ENCODE data around the gene MEGF11.

The MEGF11 gene

DNA sequence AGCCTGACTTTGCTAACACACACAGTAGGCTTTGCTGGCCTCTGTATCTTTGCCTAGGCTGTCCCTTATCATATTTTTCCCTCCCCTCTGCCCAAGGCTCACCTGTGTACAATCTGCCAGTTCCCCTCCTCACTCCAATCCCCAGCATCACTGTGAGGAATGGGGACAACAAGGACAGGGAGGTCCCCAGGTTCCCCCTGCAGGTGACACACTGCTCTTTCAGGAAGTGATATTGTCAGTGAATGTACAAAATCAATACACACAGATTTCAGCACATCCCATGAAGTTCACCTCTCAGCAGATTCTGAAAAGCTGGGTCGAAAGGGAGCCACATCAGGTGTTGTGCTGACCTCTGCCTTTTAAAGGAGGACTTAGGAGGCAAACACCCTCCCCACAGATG is 206.8 kb downstream of the MEGF11 start:
- no peak for DNase-seq

DNA sequence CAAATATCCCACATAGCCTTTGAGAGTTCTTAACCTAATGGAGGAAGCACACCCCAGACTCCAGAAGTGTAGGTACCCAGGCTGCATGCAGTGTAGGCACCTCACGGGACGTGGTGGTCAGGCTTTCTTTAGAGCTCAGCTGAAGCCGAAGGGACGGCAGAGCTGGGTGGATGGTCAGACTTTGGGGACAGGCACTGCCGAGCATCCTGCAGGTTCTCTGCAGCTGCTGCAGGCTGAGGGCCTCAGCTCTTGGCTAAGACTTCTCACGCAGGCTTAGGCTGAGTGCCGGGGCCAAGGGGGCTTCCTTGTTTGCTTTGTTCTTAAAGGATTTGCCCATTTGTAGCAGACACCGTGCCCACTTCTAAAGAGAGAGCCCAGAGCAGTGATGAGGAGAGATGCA is 207.2 kb downstream of the MEGF11 start:
- DNase-seq = no peak

DNA sequence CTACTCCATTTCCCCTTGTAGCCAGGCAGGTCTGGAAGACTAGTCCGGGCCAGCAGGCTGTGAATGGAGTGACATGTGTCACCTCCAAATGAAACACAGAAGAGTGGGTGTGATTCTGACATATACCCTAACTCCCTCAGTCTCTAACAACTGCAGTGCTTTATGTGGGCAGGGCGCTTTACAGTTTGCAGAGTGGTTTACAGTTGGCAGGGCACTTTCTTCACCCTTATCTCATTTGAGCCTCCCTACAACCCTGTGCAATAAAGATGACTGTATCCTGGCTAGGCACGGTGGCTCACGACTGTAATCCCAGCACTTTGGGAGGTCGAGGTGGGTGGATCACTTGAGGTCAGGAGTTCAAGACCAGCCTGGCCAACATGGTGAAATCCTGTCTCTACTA is 208.0 kb downstream of the MEGF11 start:
- DNase-seq = no peak

DNA sequence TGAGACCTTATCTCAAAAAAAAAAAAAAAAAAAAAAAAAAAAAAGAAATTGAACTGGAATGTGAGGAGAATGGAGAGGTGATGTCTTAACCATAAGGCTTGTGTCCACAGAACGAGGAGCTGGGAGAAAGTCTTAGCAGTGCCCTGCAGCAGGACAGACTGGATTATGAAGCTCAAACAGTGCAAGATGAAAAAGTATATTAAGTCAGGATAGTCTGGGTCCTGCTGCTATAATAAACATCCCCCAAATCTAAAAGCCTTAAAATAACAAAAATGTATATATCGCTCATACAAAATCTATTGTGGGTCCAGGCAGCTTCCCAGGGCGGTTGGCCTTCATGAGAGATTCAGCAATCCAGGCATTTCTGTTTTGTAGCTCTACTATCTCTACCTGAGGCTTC is 208.7 kb downstream of the MEGF11 start:
- no peak for DNase-seq

DNA sequence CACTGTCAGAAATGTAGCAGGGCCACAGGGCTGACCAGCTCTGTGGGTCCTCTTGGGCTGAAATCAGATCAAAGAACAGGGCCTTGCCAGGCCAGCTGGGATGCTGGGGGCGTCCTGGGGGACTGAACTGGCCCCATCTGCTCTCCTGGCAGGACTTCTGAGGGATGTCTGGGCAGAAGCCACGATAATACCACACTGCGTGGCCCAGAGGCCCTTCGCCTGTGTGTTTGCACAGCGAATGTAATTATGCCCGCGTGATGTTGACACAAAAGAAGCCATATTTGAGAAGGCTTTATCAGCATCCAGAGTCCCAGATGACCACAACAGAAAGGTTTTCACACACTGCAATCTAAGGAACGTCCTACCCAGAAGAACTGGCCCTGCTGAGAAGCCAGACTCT is 210.3 kb downstream of the MEGF11 start:
- DNase-seq = no peak

DNA sequence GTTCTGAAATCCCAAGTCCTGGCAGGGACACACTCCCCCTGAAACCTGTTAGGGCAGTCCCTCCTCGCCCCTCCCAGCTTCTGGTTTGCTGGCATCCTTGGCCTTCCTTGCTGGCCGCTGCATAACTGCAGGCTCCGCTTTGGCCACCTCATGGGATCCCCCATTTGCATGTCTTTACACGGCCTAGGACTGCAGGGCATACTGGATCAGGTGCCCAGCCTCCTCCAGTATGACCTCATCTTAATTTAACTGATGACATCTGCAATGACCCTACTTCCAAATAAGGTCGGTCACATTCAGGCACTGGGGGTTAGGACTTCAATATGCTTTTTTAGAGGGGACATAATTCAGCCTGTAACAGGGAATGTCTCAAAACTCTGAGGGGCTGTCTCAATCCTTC is 210.9 kb downstream of the MEGF11 start:
- no peak for DNase-seq

DNA sequence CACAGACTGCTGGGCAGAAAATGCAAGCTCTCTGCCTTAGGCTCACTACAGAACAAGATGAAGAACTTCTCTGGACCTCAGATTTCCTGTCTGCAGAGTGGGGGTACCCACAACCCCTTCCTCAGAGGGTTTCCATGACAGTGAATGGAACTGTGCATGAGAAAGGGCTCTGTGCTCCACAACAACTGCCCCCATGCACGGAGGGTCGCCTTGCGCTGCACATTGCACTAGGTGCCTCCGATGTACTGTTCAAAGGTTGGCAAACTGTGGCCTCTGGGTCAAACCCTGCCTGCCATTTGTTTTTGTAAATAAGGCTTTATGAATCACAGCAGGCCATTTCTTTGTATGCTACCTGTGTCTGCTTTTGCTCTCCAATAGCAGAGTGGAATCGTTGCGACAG is 212.3 kb downstream of the MEGF11 start:
- DNase-seq = no peak

DNA sequence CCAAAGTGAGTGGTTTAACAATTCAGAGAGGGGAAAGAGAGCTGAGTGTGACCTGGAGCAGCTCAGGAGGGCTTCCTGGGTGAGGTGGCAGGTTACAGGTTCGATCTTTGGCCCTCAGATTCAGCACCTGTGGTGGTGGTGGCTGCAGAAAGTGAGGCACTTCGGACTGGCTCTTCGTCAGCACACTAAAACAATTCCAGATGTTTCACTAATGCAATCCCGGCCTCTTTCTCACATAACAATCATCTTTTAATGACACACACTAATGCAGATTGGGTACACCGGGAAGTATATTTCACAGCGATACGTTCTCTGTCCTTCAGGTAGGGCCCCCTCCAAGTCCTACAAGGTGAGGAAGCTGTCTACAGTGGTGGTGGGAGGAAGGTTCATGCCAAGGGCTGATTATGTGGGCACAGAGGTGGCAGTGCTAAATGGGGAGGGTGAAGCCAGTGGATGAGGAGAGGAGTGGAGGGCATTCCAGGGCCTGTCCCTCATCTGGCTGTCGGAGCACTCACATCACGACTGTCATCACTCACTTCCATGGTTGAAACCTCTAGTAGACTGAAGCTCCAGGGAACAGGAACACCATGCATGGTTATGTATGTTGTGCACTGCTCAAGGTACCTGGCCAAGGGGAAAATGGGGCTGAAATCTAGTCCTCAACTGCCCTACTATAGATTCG is 213.2 kb downstream of the MEGF11 start:
- no peak for DNase-seq

DNA sequence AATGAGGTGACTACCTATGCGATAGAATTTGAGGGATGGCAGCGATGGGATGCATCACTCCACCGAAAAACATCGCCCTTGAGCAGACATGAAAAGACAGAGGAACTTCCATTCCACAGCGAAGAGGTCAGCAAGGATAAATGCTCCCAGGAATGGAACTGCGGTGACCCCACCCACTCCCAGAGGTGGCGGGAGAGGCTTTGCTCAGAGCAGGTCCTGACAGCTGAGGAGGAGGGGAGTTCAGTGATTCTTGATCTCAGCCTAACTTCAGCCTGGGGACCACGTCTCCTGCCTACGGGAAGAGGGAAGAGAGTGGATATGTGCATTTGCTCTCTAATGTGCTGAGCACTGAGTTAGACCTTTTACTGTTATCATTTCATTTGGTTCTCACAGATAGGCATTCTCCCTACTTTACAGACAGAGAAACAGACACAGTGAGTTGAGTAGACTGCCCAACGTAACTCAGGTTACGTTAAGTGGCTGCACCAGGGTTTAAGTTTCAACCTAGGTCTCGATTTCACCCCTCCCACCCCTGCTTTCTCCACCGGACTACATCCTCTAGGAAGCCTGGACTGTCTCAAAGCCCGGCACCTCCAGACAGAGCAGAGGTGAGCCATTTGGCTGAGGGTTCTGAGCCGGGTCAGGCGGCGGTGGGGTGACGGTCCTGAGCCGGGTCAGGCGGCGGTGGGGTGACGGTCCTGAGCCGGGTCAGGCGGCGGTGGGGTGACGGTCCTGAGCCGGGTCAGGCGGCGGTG is 214.3 kb downstream of the MEGF11 start:
- DNase-seq = no peak

DNA sequence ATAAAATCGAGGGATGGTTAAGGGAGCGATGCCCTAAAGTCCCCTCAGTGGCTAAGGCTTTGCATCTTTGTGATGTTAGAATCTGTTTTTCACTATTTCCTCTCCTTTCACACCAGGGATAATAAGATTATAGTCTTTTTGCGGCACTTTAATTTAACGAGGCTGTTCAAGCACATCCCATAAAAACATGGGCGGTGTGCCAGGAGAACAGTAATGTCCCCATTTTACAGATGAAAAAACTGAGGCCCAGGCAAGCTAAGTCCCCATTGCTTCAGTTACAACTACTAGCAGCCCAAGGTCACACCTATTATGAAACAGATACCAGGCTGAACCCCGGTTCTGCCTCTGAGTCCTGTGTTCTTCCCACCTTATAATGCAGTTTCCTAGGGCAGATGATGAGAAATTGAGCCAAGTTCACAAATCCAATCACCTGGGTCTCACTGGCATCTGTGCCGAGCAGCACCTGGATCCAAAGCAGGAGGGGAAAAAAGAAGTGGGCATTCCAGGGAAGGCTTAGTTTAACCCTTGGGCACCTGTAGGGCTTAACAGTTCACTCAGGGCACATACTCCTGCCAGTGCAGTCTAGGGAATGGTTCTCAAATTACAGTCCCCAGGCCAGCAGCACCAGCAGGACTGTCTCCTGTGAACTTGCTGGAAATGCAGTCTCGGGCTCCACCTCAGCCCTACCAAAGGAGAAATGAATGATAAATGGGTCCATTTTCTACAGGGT is 215.0 kb downstream of the MEGF11 start:
- no peak for DNase-seq

DNA sequence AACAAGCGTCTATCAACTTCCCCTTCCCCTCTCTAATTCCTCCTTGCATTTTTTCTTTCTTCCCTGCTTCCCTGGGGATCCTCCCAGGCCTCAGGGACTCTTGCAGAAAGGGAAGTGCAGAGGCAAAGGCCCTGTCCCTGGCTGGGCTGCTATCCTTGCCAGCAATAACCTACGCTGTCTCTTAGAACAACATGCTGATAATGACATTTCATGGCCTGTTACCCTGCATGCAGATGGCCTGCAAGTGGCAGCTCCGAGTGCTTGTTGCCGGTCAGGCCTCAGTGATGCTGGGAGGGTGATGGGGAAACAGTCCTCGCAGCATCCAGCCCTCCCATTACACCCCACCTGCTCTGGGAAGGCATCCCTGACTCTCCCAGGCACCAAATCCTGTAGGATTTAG is 216.7 kb downstream of the MEGF11 start:
- no peak for DNase-seq

DNA sequence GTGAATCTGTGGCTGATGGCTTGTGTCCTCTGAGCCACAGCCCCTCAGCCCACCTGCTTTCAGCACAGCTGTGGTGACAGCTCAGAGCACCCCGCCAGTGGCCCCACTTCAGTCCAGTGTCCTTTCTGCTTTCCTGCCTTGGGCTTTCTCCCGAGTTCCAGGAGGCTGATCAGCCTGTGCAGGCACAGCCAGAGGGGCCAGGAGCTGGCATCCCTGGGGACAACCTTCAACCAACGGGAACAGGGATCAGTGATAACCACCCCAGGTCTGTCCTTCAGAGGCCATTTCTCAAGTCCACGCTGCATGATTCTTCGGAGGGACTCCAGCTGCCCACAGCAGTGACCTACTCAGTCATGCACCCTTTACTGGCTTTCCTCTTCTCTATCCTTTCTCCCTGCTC is 217.6 kb downstream of the MEGF11 start:
- no peak for DNase-seq

DNA sequence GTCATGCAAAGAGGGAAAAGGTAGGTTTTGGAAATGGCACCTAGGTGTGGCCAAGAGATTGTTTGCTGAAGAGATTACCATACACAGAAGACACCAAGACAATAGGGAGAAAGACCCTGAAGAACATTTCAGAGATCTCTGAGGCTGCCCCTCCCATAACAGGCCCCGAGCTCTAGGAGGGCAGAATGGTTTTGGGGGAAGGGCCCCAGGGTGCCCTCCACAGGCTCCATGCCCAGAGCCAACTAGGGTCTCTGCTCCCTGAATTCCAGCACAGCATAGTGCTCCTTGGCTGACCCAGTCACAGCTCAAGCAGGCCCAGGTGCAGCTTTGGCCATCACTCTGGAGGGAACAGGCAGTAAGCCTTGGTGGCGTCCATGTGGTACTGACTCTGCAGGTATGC is 220.4 kb downstream of the MEGF11 start:
- no peak for DNase-seq

DNA sequence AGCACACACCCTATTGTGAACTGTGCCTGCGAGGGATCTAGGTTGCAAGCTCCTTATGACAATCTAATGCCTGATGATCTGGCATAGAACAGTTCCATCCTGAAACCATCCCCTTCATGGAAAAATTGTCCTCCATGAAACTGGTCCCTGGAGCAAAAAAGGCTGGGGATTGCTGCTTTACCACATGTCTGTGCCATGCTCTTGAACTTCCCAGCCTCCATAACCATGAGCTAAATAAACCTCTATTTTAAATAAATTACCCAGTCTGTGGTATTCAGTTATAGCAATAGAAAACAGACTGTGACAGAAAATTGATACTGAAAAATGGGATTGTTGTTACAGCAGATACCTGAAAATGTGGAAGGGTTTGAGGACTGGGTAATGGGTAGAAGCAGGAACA is 221.5 kb downstream of the MEGF11 start:
- DNase-seq = no peak

DNA sequence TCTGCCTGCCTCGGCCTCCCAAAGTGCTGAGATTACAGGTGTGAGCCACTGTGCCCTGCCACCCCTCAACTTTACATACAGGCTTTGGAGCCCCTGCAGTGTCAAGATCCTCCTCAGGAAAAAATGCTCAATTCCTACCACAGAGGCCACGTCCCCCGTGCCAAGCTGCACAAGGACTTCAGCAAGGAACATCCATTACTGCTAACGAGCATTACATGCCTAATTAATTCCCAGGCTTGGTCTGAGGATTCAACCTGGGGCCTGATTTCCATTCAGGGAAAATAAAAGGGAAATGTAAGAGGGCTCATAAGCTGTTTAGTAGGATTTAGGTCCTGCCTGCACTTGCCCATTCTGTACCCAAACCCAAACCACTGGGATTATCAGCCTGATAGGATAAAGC is 222.9 kb downstream of the MEGF11 start:
- DNase-seq = no peak

DNA sequence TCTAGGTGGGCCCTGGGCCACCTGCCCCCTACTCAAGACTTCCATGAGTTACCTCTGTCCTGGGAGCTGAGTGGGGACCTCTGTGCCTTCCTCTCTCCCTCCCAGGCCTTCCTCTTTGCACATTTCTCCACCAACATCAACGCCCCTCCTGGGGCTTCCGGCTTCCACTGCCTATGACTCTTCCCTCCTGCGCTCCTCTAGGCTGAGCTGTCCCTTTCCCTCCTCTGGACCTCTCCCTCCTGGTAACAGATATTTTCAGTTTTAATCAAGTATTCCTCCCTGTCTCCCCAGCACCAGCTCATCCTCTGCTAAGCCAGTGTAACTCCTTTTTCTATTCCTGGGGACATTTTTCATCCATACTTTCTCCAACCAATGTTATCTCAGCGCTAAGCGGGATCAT is 223.9 kb downstream of the MEGF11 start:
- no peak for DNase-seq

DNA sequence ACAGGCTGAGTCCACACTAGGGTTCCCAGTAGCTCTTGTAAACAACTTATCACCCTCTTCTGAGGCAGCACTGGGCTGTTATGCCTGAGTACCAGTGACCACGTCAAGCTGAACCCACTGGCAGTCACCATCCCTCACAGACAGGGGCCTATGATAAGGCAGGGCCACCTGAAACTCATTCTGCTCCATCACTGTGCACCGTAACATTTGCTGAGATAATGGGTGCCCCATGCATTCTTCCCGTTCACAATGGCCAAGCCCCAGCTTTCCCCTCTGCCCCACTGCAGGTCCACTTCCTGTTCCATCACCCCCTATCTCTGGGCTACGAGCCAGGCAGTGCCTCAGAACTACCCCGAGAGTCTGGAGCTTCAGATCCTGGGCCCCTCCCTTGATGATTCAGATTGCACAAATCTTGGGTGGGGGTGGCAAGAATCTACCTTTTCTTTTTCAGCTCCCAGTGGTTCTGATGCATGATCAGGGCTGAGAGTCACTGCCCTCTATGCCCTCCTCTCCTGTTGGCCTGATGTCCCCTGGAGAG is 226.2 kb downstream of the MEGF11 start:
- no peak for DNase-seq

DNA sequence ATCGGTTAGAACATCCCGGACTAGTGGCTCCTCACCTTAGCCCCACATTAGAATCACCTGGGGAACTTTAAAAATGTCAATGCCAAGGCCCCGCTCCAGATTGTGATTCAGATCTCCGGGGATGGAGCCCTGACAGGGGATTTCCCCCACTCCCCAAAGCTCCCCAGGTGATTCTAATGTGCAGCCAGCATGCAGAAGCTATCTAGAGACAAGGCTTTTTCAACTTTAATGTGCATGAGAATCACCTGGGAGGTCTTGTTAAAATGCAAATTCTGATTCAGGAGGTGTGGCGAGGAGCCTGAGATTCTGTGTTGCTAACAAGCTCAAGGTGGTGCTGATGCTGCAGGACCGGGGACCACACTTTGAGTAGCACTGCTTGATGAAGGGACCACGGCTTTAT is 227.6 kb downstream of the MEGF11 start:
- DNase-seq = no peak

DNA sequence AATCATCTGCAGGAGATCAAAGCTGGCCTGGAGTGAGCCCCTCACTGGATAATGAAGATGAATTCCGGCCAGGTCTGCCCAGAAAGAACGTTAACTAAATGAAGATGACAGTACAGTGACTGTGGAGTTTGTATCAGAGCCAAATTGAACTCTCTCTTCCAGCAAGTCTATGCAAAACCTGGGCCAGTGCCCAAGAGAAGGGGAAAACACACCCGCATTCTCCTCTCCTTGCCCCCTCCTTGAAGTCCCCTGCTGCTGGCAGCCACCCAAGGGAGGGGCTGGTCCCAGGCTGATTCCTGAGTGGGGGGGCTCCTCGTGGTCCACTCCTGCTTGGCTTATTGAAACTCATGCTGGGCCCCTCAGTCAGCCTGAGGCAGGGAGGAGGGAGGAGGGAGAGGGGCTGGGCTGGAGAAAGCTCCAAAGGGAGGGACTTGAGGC is 228.5 kb downstream of the MEGF11 start:
- DNase-seq = no peak

DNA sequence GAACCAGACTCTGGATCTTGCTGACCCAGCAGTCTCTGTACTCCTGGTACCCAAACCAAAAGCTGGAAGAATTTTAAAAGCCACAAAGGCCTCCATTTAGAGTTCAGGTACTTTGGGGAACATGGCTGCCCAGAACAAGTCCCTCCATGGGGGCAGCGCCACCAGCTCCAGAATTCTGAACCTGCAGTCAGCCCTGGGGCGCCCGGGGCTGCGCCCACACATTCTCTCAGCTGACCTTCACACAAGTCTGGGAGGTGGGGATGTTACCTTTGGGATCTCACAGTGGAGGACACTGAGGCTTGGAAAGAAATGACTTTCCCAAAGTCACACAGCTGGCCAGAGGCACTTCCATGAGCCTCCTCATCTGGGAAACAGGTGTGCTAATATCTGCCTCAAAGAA is 229.4 kb downstream of the MEGF11 start:
- no peak for DNase-seq

DNA sequence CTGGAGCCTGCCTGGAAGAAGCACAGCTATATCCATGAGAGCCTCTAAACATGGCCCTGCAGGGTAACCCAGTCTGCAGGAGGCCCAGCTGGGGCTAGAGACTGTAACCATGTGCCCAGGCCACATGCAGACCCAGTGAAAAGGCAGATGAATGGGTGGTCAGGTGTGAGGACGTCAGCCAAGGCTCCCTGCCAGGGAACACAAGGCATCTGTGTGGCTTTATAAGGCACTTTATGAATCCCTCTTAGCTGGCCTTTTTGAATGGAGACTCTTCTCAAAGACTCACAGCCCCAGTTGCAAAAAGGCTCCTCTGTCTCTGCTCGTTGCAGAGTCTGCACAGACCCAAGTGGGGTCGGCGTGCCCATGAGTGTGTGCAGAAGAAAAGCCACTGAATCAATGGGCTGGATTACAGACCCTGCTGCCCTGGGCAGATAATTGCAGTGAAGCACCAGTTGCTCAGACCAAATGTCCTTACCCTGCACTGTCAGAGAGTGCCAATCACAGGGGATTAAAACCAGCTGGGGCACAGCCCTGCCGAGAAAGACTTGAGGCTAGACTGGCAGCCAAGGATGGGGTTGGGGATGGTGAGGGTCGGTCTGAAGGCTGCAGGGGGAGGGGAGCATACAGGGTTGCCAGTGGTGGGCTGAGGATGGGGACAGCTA is 230.1 kb downstream of the MEGF11 start:
- DNase-seq = no peak

DNA sequence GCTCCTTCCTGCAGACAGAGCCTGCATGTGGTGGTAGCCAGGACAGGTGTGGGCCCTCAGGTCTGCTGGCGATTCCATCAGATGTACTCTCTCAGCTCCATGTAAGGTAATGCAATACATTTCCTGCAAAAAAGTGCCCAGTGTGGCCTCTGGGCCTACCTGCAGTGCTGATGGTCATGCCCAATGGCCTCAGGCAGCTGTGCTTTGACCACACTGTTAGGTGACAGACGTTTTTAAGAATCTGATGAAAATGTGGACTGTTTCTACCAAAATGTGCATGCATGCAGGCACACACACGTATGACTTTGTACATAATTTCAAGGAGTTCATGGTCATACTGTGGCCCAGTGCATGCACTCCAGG is 231.4 kb downstream of the MEGF11 start:
- no peak for DNase-seq

DNA sequence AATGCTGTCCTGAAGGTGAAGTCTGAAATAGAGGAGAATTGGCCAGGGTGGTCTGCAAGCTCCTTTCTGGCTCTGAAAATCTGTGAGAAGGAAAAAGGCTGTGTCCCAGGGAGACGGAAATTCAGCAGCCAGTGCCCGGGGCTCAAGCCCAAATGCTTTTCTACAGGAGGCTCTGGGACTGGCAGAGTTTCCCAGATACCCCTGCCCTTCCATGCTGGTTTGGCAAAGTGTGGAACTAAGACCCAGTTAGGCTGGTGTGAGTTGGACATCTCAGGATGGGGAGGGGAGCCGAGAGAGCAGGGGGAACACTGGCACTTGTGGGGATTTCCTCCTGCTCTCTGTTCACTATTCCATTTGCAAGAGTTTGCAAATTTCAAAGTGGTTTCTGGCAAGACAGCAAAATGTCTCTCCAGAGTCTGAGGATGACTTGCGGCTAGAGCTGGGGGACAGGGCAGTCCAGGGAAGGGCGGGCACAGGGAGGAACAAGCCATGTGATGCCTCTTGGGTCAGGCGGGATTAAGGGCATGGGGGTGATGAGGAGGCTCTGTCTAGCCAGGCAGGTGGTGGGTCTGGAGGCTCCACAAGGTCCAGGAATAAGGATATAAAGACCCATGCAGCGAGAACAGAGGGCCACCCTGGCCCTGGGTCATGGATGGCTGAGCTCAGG is 231.9 kb downstream of the MEGF11 start:
- no peak for DNase-seq
